Measurements from ENCODE around the gene BAHCC1.

The BAHCC1 gene

DNA sequence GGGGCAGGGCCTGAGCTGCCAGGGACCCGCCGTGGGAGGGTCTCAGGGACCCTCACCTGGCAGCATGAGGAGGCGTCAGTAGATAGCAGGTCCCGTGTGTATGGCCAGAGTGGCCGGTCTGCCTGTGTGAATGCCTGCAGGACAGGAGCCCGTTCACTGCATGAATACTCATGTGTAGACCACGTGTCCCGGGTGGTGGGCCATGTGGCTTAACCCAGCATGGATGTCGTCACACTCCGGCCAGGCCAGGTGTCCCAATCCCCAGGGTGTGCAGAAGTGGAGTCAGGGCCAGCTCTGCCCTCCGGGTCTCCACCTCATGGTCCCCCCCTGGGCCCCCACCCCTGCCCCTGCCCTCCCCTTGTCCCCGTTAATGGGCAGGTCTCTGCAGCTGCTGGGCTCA is 53.7 kb downstream of the BAHCC1 start:
- H3K4me2 ChIP-seq = no peak overlapping the region
- TF ChIP-seq, protein P1, sequence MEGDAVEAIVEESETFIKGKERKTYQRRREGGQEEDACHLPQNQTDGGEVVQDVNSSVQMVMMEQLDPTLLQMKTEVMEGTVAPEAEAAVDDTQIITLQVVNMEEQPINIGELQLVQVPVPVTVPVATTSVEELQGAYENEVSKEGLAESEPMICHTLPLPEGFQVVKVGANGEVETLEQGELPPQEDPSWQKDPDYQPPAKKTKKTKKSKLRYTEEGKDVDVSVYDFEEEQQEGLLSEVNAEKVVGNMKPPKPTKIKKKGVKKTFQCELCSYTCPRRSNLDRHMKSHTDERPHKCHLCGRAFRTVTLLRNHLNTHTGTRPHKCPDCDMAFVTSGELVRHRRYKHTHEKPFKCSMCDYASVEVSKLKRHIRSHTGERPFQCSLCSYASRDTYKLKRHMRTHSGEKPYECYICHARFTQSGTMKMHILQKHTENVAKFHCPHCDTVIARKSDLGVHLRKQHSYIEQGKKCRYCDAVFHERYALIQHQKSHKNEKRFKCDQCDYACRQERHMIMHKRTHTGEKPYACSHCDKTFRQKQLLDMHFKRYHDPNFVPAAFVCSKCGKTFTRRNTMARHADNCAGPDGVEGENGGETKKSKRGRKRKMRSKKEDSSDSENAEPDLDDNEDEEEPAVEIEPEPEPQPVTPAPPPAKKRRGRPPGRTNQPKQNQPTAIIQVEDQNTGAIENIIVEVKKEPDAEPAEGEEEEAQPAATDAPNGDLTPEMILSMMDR (conservative IDR thresholded peaks at IDR 0.05; ENCODE audit: low read depth, low read length) = no peak
- H4K20me1 ChIP-seq (ENCODE audit: insufficient read depth) = no peaks in the 10 kb centered on the region
- H3K27ac ChIP-seq = no peak overlapping the region
- no peaks in the 10 kb centered on the region for H3K36me3 ChIP-seq (ENCODE audit: insufficient read depth)
- no peaks in the 10 kb centered on the region for H3K4me1 ChIP-seq (ENCODE audit: low read depth, poor library complexity, severe bottlenecking)
- H3K27me3 ChIP-seq (ENCODE audit: insufficient read depth, low read depth) = peaks cover 99% of the 10 kb centered on the region
- H3K9ac ChIP-seq = no peak overlapping the region
- H2AFZ ChIP-seq (ENCODE audit: low read depth) = no peak overlapping the region
- H3K79me2 ChIP-seq (ENCODE audit: insufficient read depth, low read depth) = no peaks in the 10 kb centered on the region
- H3K4me3 ChIP-seq (IDR thresholded peaks at IDR 0.05; ENCODE audit: insufficient read depth, low read depth, low read length) = no peak overlapping the region

DNA sequence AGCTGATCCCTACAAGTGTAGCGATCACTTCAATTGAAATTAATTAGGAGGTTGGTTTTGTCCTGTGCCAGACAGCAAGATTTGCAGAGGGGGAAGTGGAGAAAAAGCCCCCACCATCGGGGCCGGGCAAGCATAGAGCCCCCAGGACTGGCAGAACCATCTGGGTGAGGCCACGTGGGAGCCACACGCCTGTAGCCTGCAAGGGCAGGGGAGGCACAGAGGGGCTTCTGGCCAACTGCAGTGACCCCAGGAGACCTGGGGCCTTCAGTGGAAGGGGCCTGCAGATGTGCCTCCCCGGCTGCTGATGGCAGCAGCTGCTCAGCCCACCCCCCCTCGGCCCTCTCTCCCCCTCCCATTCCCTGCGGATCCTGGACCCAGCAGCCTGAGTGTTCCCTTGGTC is 54.1 kb downstream of the BAHCC1 start:
- Histone ChIP-seq H3K4me2 (no peak overlapping the region), H3K36me3 (ENCODE audit: insufficient read depth) (no peaks in the 10 kb centered on the region), H3K4me3 (IDR thresholded peaks at IDR 0.05; ENCODE audit: insufficient read depth, low read depth, low read length) (no peak overlapping the region), H2AFZ (ENCODE audit: low read depth) (no peak overlapping the region), H3K79me2 (ENCODE audit: insufficient read depth, low read depth) (no peaks in the 10 kb centered on the region), H3K27me3 (ENCODE audit: insufficient read depth, low read depth) (peaks cover 98% of the 10 kb centered on the region), H4K20me1 (ENCODE audit: insufficient read depth) (no peaks in the 10 kb centered on the region), H3K27ac (no peak overlapping the region), H3K4me1 (ENCODE audit: low read depth, poor library complexity, severe bottlenecking) (no peaks in the 10 kb centered on the region), H3K9ac (no peak overlapping the region)
- TF ChIP-seq, protein P1 (conservative IDR thresholded peaks at IDR 0.05; ENCODE audit: low read depth, low read length) = no peak

DNA sequence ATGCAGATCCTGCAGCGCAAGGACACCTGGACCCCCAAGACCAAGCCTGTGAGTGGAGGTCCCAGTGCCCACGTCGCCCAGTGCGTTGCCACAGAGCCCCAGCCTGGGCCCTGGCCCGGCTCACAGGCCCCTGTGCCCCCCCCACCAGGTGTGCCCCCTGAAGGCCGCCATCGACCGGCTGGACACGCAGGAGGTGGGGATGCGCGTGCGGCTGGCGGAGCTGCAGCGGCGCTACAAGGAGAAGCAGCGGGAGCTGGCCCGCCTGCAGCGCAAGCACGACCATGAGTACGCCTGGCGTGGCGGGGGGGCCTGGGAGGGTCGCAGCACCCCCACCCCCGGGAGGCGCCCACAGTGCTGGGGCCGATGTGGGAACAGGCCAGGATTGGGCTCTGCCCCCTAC is 56.6 kb downstream of the BAHCC1 start:
- H3K27ac ChIP-seq = no peak overlapping the region
- TF ChIP-seq, protein P1 (conservative IDR thresholded peaks at IDR 0.05; ENCODE audit: low read depth, low read length) = no peak
- H3K36me3 ChIP-seq (ENCODE audit: insufficient read depth) = no peaks in the 10 kb centered on the region
- H3K4me3 ChIP-seq (IDR thresholded peaks at IDR 0.05; ENCODE audit: insufficient read depth, low read depth, low read length) = no peak overlapping the region
- peaks cover 98% of the 10 kb centered on the region for H3K27me3 ChIP-seq (ENCODE audit: insufficient read depth, low read depth)
- no peaks in the 10 kb centered on the region for H3K4me1 ChIP-seq (ENCODE audit: low read depth, poor library complexity, severe bottlenecking)
- H2AFZ ChIP-seq (ENCODE audit: low read depth) = no peak overlapping the region
- H3K4me2 ChIP-seq = no peak overlapping the region
- H4K20me1 ChIP-seq (ENCODE audit: insufficient read depth) = no peaks in the 10 kb centered on the region
- H3K79me2 ChIP-seq (ENCODE audit: insufficient read depth, low read depth) = no peaks in the 10 kb centered on the region
- H3K9ac ChIP-seq = no peak overlapping the region

DNA sequence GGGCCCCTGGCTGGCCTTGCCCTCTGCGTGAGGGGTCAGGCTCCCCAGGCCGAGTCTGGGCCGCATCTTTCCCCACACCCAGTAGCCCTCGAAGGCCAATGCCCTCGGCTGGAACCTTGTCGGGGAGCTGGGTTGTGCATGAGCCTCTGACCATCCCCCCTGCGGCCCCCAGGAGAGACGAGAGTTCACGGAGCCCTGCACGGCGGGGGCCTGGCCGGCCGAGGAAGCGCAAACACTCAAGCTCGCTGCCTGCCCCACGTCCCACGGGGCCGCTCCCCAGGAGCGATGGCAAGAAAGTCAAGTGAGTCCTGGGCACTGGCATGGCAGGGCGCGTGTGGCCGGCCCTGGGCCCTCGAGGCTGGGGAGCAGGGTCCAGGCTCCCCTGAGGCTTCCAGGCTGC is 57.3 kb downstream of the BAHCC1 start:
- Histone ChIP-seq H3K79me2 (ENCODE audit: insufficient read depth, low read depth) (no peaks in the 10 kb centered on the region), H3K9ac (no peak overlapping the region), H3K4me1 (ENCODE audit: low read depth, poor library complexity, severe bottlenecking) (no peaks in the 10 kb centered on the region), H3K4me2 (no peak overlapping the region), H3K36me3 (ENCODE audit: insufficient read depth) (no peaks in the 10 kb centered on the region), H3K4me3 (IDR thresholded peaks at IDR 0.05; ENCODE audit: insufficient read depth, low read depth, low read length) (no peak overlapping the region), H3K27ac (no peak overlapping the region), H4K20me1 (ENCODE audit: insufficient read depth) (no peaks in the 10 kb centered on the region), H2AFZ (ENCODE audit: low read depth) (no peak overlapping the region), H3K27me3 (ENCODE audit: insufficient read depth, low read depth) (peaks cover 97% of the 10 kb centered on the region)
- TF ChIP-seq, protein P1 (conservative IDR thresholded peaks at IDR 0.05; ENCODE audit: low read depth, low read length) = no peak
